ENCODE measurements around the gene AP3D1.
A peak's percentile ranks its signal among the peaks of the same experiment; 100 is the strongest.

The AP3D1 gene

DNA sequence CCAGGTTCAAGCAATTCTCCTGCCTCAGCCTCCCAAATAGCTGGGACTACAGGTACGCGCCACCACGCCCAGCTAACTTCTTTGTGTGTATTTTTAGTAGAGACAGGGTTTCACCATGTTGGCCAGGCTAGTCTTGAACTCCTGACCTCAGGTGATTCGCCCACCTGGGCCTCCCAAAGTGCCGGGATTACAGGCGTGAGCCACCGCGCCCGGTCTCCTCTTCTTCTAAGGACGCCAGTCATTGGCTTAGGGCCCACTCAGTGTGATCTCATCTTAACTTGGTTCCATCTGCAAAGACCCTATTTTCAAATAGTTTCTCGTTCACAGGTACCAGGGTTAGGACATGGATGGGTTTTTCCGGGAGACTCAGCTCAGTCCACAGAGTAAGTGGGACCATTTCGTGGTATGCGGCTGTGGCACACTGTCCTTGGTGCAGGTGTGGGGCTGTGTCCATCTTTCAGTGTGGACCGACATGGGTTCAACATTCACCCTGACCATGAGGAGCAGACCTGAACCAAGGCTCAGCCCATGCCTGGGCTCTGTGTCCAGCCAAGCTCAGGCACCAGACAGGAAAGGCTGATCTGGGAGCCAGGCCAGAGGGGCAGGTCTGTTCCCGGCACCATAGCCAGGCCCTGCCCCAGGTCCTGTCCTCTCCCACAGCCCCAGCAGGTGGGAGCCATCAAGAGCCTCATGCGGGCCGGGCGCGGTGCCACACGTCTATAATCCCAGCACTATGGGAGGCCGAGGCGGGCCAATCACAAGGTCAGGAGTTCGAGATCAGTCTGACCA is 97.6 kb downstream of the AP3D1 start:
- no peak for DNase-seq (ENCODE audit: low spot score)
- TF ChIP-seq, protein P1, sequence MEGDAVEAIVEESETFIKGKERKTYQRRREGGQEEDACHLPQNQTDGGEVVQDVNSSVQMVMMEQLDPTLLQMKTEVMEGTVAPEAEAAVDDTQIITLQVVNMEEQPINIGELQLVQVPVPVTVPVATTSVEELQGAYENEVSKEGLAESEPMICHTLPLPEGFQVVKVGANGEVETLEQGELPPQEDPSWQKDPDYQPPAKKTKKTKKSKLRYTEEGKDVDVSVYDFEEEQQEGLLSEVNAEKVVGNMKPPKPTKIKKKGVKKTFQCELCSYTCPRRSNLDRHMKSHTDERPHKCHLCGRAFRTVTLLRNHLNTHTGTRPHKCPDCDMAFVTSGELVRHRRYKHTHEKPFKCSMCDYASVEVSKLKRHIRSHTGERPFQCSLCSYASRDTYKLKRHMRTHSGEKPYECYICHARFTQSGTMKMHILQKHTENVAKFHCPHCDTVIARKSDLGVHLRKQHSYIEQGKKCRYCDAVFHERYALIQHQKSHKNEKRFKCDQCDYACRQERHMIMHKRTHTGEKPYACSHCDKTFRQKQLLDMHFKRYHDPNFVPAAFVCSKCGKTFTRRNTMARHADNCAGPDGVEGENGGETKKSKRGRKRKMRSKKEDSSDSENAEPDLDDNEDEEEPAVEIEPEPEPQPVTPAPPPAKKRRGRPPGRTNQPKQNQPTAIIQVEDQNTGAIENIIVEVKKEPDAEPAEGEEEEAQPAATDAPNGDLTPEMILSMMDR (IDR thresholded peaks at IDR 0.05; ENCODE audit: extremely low read depth, missing control alignments) = no peak

DNA sequence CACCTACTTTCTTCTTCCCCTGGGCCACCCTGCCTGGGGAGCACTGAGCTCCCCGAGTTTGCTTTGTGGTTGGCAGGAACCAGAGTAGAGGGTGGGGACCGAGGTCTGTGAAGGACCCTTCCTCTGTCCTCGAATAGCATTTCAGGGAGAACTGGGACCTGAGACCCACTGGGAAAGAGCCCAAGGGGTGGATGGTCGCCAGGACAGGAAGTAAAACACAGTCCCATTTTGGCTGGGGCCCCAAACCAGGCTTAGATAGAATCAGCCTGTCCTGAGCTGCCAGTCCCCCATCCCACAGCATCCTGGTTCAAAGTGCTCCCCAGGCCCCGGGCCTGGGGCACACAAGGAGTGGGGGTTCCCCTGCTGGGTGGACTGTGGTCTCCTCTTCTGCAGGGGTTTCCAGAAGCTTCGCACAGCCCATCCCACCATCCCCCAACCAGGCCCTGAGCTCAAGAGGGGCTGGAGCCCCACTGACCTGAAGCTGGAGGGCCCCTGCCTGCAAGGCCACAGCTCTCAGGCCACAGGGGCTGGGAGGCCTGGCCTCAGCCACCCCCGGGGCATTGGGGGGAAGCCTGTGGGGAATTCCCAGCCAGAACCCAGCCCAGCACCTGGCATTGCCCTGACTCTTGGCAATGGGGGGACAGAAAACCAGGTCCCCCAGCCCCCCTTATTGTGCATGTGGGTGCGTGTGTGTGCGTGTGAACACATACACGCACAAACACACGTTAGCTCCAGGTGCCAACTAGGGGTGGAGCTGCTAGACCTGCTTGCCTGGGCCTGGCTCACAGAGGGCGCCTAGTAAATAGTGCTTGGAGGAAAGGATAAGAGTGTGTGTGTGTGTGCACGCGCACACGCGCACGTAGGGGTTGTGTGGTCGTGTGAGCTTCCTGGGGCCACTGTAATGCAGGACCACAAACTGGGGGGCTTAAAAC is 99.3 kb downstream of the AP3D1 start:
- DNase-seq (ENCODE audit: low spot score) = no peak
- TF ChIP-seq, protein P1 (IDR thresholded peaks at IDR 0.05; ENCODE audit: extremely low read depth, missing control alignments) = no peak

DNA sequence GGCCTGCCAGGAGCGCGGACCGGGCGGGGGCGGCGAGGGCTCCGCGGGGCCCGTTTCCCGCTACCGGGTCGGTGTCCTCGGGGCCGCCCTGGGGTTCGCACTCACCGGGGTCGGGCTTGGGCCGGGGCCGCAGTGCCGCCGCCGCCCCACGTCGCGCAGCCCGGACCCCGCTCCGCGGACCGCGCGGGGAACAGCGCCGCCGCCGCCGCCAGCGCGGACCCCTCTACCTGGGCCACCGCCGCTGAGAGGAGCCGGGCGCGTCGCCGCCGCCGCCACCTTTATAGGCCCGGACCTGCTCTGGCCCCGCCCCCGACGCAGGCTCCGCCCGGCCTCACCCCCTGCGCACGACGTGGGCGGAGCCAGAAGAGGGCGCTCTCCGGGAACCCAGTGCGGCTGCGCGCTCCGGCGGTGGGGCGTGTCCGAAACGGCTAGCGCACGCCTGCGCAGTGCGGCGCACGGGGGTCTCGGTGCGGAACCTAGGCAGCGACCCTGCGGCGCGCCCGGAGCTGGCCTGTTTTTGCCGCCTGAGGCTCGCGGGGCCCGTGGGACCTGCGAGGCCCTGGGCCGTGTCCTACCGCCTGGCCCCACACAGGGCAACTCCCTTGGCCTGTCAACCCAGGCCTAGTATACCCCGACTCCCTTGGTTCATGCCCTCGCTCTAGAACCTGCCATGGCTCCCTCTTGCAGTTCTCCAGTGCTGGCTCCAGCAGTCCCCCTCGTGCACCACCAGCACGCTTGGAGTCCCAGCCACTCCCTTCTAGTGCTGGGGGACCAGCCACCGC is 100.2 kb downstream of the AP3D1 start, which contains the start of gene MKNK2:
TSS of gene MKNK2 (minus strand) at position 254 of the 782 bp plus-strand sequence. CDS start 393 bp downstream, outside the sequence.
- DNase-seq (ENCODE audit: low spot score) = peak; percentile 99
- TF ChIP-seq, protein P1 (IDR thresholded peaks at IDR 0.05; ENCODE audit: extremely low read depth, missing control alignments) = peak; percentile 59
